ENCODE results near the gene CDK19.
"Not testable (repeated sequence)": the region's sequence is repeated elsewhere in the genome, so short reads cannot be mapped to it uniquely, and the experiment has no call there.

CDK19 gene

DNA sequence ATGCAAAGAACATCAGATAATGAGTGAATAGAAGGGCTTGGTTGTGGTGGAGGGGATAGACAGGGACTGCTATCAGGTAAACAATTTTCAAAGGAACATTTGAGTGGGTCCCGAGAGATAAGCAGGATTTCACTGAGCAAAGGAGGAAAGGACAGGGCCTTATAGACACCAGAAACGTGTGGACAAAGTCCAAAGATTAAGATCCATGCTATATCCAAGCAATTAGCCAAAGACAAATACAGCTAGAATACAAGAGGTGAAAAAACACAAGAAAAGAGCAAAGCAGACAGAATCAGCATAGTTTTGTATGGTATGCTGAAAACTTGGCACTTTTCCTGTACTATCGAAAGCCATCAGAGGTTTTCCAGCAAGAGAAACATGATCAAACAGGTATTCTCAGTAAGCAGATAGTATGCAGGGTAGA, 59.8 kb downstream of the CDK19 start:
- no peak for DNase-seq

DNA sequence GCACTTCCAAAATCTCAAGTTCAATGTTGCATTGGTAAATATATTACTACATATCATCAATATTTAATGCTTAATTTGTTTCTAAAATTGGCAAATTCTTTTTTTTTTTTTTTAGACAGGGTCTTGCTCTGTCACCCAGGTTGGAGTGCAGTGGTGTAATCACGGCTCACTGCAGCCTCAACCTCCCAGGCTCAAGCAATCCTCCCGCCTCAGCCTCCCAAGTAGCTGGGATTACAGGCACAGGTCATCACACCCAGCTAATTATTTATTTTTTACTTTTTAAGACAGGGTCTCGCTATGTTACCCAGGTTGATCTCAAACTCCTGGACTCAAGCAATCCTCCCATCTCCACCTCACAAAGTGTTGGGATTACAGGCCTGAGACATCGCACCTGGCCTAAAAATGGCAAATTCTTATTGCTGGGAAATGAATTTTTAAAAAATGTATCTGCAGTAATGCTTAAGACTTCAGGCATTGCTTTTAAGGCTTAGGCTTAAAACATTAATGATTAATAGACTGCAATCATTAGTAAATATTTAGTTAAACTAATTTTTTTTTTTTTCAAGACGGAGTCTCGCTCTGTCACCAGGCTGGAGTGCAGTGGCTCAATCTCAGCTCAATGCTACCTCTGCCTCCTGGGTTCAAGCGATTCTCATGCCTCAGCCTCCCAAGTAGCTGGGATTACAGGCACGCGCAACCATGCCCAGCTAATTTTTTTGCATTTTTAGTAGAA, 61.2 kb downstream of the CDK19 start:
- not testable (repeated sequence) for DNase-seq

DNA sequence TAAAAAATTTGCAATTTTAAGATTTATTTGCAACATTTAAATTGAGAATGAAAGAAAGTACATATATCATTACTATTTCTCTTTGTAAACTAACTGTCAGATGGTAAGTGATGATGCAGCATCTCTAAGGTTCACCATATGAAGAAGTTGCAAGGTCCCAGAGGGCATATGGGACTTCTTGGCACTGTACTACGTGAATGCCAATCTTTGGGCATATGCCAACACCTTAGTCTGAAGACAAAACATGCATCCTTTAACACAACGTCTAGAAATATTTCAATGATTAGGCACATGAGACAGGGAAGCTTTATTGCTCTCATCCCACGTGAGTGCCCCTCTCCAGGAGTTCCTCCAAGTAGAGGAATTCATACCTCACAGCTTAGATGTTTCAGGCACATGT, 66.8 kb downstream of the CDK19 start:
- no peak for DNase-seq

DNA sequence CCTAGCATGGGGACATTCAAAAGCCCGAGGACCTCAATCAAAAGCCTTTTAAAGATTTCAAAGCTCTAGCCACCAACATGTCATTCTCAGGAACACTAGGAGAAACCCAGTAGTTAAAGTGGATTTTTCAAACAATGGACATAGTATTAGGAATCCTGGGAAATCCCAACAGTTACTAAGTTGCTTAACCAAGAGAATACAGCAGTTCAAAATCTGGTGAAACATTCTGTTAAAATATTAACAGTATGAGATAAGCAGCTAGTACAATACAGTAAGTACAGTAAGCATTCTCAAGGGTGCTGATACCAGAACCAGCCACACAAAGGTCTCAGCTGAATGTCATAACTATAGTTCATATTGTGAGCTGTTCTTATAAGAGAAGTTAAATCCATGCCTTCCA, 68.6 kb downstream of the CDK19 start:
- no peak for DNase-seq

DNA sequence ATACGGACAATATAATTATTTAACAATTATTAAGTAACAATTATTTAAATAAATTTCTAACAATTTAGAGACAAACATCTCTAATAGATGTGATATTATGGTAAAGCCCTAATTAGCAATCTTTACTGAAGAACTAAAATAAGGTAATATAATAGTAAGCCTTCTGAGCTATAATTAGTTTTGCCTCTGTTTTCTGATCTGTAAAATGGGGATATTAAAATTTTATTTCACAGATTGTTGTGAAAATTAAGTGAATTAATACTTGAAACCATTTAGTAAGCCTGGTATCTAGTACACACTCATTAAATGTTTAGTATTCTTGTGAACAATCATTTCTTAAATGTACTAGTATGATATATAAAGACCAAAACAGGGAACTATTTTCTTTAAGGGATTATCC, 70.3 kb downstream of the CDK19 start:
- no peak for DNase-seq

DNA sequence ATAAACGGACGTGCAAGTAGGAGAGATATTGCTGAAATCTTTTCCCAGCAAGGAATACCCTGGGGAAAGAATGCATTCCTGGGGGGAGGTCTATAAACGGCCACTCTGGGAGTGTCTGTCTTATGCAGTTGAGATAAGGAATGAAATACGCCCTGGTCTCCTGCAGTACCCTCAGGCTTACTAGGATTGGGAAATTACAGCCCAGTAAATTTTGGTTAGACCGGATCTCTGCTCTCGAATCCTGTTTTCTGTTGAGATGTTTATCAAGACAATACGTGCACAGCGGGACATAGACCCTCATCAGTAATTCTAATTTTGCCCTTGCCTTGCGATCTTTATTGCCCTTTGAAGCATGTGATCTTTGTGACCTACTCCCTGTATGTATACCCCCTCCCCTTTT, 72.7 kb downstream of the CDK19 start:
- not testable (repeated sequence) for DNase-seq

DNA sequence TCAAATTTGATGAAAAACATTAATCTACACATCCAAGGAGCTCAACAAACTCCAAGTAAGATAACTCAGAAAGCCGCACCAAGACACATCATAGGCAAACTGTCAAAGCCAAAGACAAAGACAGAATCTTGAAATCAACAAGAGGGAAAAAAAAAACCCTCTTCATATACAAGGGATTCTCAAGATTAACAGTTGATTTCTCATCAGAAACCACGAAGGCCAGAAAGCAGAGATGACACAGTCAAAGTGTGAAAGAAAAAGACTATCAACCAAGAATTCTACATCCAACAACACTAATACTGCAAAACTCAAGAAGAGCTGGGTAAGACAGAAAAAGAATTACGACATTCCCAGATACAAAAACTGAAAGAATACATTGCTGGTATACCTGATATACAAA, 73.8 kb downstream of the CDK19 start:
- no peak for DNase-seq

DNA sequence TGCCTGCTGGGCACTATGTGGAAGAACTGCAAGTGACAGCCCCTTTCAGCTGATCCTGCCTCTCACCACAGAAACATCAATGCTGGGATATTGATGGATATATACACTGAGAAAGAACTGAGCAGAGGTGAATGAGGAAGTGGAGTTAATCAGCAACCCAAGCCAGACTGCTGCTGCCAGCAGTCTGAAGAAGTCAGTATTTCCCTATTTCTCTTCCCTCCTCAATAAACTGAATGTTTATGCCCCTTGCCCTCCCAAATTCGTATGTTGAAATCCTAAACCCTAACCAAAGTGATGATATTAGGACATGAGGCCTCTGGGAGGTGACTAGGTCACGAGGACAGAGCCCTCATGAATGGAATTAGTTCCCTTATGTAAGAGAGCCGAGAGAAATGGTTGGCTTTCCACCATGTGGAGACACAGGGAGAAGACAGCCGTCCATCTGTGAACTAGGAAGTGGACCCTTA, 76.3 kb downstream of the CDK19 start:
- no peak for DNase-seq

DNA sequence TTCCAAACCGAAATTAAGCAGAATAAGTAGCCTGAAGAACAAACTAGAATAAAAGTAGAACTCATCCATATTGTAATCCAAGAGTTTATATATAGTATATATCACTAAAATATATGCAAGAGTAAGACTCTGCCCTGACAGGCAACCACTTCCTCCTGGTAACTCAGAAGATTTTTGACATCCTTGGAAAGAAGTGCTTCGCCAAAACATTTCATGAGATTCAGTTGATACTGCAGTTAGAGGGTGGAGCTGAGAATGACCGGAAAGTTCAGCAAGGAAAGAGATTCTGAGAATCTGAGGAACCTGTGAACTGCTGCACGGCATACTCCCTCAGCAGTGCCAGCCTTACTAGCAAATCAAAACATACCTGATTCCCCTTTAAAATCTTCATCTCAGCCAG, 79.6 kb downstream of the CDK19 start:
- DNase-seq = no peak

DNA sequence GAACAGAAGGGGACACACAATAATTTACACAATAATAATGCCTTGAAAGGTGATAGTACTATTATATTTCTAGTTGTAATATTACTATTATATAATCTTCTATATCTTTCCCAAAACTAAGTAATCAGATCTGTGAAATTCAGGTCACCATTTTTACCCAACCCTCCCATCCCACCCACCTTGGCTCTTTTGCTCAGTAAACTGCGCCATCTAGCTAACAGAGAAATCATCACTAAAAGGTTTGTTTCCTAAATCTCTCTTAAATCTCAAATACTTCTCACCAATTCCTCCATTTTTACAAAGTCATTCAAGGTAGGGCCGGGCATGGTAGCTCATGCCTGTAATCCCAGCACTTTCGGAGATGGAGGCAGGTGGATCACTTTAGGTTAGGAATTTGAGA, 83.4 kb downstream of the CDK19 start:
- no peak for DNase-seq

DNA sequence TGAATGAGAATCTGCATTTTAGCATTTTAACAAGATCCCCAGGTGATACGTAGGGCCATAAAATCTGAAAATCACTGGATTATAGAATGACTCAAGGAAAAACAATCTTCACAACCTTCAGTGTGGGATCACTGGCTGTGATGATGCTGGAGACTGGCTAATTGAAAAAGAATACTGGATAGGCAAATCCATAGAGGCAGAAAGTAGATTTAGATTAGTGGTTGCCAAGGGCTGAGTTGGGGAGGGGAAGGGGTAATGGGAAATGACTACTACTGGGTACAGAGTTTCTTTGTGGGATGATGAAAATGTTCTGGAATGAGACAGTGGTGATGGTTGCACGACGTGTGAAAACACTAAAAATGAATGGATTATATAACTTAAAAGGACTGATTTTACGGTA, 84.1 kb downstream of the CDK19 start:
- DNase-seq = no peak

DNA sequence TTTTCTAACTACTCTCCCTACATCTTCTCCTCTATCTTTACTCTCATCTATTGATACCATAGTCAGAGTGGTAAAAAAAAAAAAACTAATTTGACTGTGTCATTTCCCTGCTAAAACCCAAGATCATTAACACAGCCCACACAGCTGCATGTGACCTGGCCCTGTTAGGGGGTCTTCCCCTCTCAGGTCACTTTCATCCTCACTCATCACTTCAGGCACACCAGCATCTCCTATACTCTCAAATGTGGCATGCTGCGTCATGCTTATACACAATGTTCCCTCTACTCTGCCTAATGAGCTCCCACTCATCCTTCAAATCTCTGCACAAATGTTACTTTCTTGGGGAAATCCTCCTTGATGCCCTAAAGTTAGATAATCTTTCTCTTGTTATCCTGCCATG, 86.8 kb downstream of the CDK19 start:
- no peak for DNase-seq

DNA sequence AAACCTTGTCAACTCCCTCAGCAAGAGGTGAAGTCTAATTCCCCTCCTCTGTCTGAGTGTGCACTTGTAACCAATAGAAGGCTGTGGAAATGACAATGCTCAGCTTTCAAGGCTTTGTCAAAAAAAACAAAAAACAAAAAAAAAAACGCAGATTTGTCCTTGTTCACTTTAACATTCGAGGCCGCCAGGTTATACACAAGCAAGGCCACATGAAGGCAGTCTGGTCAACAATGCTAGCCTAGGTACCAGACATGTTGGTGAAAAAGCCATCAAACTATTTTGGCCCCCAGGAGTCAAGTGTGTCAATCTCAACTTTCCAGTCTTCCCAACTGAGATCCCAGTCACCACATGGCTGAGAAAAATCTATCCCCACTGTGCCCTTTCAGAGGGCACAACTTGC, 92.3 kb downstream of the CDK19 start:
- DNase-seq = no peak

DNA sequence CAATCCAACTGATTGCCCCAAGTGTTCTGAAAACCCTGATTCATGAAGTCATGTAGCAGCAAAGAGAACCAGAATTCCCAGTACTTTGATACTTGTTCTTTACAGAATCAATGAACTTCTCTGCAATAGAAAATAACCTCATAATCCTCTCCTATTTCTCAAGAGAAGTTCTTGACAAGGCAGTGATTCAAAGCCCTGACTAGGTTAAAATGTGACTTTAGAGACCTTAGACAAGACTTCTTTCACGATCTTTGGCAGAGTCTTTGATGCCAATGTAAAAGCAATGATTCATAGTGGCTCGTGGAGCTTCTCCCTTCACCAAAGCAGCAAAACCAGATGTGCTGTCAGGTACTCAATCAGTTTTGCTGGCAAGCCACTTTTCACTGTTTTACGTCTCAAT, 95.2 kb downstream of the CDK19 start:
- no peak for DNase-seq

DNA sequence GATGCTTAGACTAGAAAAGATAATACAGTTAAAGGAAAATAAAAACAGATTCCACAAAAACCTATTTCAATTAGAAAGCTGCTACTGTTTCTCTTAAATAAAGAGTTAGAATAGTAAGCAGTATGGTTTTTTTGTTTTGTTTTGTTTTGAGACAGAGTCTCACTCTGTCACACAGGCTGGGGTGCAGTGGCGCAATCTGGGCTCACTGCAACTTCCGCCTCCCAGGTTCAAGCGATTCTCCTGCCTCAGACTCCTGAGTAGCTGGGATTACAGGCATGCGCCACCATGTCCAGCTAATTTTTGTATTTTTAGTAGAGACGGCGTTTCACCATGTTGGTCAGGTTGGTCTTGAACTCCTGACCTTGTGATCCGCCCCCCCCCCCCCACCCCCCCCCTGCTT, 95.7 kb downstream of the CDK19 start:
- DNase-seq = not testable (repeated sequence)

DNA sequence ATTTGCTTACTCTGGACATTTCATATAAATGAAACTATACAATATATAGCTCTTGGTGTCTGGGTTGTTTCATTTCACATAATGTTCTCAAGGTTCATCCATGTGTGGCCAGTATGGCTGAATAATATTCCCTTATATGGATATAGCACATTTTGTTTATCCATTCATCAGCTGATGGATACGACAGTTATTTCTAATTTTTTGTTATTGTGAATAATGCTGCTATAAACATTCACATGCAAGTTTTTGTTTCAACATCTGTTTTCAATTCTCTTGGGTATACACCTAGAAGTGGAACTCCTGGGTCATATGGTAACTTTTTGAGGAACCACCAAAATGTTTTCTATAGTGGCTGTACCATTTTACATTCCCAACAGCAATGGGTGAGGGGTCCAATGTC, 101.1 kb downstream of the CDK19 start:
- no peak for DNase-seq

DNA sequence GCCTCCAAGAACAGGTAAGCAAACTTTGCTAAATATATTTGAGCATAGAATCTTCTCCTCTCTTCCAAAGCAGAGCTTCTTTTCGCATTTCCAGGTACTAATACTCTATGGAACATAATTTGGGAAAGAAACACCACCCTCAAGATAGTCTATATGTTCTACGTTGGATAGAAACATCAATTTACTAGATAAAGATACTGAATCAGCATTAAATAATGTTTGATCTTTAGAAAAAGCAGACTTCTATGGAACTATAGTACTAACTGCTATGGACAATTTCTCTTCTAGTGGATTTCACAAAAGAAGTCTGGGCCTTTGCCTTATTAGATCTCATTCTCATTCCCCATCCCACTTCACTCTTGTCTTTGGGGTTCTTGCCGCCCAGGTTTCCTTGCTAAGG, 103.0 kb downstream of the CDK19 start:
- DNase-seq = no peak

DNA sequence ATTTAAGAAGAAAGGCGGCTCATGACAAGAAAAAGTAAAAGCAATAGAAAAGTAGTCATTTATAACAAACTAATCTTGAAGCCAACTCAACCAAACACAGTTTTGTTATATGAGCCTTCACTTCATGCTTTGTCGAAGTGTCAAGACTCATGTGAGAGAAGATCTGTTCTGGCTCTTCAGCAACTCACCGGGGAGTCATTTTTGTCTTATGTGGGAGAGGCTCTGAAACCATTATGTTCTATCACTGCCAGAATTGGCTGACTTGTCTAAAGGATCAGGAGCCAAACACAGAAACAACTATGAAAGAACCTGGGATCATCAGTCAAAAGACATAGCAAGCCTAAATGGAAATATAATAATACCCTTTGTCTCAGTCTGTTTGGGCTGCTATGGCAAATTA, 105.2 kb downstream of the CDK19 start:
- DNase-seq = no peak

DNA sequence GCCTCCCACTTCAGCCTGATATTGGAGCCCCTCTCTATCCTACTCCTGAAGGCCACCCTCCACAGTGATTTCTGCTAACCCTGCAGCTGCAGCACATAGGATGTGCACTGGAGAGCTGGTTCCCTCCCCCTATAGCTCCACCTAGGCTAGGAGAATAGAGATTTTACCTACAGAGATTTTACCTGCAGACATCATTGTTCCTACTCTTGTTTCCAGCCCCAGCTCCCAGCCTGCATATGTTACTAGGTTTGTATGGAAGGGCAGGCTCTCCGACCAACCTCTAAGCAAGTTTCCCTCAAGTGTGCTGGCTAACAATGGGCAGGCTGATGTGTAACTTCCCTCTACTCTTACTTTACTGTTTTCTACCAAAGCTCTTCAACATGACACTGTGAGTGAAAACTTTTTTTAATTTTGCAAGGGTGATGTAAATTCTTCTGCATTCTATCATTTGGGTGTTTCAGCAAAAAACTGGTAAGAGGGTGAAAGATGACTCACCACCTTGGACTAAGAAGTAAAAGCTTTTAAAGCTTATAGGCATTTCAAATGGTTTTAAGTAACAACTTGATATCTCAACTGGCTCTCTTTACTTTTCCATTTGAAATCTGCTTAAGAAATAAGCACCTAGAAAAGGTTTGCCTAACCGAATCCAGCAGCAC, 106.8 kb downstream of the CDK19 start:
- DNase-seq = no peak

DNA sequence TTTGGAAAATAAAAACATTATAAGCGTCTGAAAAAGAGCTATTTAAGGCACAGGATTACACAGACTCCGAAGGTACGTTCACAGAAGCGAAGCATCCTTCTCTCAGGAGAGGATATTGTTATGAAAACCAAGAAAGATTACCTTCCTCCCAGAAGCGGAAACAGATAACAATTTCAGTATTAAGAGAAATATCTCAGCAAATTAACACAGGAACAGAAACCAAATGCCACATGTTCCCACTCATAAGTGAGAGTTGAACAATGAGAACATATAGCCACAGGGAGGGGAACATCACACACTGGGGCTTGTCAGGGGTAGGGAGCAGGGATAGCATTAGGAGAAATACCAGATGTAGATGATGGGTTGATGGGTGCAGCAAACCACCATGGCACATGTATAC, 109.7 kb downstream of the CDK19 start:
- DNase-seq = no peak

DNA sequence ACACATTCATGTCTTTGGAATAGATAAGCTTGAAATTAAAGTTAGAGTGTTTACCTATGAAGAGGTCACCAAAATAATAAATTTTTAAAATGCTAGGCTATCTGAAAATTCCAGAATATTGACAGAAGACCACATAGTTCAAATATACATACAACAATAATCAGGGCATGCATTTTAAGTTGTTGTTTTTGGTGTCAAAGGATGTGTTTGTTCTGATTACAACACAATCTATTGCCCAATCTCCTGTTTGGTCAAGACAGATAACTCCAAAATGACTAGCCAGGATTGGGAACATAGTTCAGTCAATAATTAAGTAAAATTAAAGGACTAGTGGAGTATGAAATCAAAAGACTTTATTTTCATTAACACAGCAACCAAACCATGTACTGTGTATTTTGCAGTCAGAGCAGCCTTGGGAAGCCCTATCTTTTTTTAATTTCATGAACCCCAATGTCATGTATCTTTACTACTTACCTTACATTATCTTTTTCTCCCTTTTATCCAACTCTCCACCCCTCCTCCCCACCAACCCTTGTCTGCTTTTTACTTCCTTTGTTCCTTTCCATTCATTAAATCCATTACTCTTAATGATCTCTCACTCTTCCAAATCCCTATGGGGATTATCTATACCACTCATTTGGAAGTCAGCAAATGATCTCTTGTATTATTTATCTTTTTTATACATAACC, 111.2 kb downstream of the CDK19 start:
- no peak for DNase-seq

DNA sequence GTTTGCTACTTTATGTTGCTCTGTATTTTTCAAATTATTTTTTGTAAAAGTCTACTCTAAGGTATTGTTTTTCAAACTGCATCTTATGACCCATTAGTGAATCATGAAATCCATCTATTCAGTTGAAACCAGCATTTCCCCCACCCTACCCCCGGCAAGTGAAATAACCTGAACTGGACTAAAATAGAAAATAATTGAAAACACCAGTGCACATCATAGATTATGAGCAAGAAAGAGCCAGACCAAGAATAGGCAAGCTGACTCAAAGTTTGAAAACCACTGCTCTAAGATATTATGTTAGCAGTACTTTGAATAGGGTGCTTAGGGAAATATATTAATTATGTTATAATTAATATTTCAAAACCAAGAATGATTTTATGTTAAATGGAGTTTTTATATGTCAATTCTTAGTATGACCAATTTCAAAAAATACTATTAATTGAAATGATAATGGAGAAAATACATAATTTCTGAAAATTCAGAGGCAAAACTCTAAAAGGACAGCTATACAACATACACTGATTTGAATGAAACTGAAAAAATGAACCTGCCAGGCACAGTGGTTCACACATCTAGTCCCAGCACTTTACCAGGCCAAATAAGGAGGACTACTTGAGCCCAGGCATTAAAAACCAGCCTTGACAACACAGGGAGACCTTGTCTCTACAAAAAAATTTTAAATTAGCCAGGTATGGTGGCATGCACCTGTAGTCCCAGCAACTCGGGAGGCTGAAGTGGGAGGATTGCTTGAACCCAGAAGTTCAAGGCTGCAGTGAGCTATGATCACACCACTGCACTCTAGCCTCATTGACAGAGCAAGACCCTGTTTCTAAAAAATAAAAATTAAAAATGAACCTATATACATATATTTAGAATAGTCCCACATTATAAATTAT, 112.0 kb downstream of the CDK19 start:
- no peak for DNase-seq

DNA sequence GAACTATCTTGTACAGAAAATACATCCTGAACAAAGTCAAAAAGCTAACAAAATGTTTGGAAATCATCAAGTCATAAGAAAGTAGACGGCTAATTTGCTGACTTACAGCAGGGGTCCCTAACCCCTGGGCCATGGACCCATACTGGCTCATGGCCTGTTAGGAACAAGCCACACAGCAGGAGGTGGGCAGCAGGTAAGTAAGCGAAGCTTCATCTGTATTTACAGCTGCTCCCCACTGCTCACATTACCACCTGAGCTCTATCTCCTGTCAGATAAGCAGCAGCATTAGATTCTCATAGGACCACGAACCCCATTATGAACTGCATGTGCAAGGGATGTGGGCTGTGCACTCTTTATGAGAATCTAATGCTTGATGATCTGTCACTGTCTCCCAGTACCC, 115.5 kb downstream of the CDK19 start:
- no peak for DNase-seq
